GM18502 (cell line): Measurements from ENCODE around the gene MON1B.
A peak's percentile ranks its signal among the peaks of the same experiment; 100 is the strongest.
"Not testable (repeated sequence)": the region's sequence is repeated elsewhere in the genome, so short reads cannot be mapped to it uniquely, and the experiment has no call there.

Source experiments
- ATAC-seq: cut with Tn5 transposase; IDR thresholded peaks from one replicate; pipeline ENCODE4 v1.9.1; 2021; ENCODE audit warnings: mild to moderate bottlenecking; ENCODE audit not compliant: unreplicated experiment, poor library complexity

MON1B gene

GRCh38 chr16:77190478-77191258 is at the start of gene MON1B:
TSS of gene MON1B (plus strand) at chr16:77191190. CDS start at chr16:77191486, 296 bp downstream.
- peak; percentile 96 for ATAC-seq

- ATAC-seq, result no peak
These were observed 47.6 kb upstream of the MON1B start for GRCh38 chr16:77143364-77143763.

- ATAC-seq, result no peak
These were observed 42.9 kb upstream of the MON1B start for GRCh38 chr16:77148121-77148520.

- no peak for ATAC-seq
These were observed 33.5 kb upstream of the MON1B start for GRCh38 chr16:77157346-77158058.

GRCh38 chr16:77158293-77158692 is 32.7 kb upstream of the MON1B start:
- ATAC-seq, result no peak

- ATAC-seq, result no peak
These were observed 26.0 kb upstream of the MON1B start for GRCh38 chr16:77165006-77165405.

GRCh38 chr16:77165536-77166236 is 25.3 kb upstream of the MON1B start:
- ATAC-seq, result not testable (repeated sequence)

- no peak for ATAC-seq
These were observed 24.3 kb upstream of the MON1B start for GRCh38 chr16:77166726-77167125.

- no peak for ATAC-seq
These were observed 22.1 kb upstream of the MON1B start for GRCh38 chr16:77168901-77169300.

- ATAC-seq, result peak; percentile 83
These were observed 21.2 kb upstream of the MON1B start for GRCh38 chr16:77169650-77170236.

- no peak for ATAC-seq
These were observed 20.2 kb upstream of the MON1B start for GRCh38 chr16:77170805-77171204.

- peak; percentile 77 for ATAC-seq
These were observed 19.0 kb upstream of the MON1B start for GRCh38 chr16:77171745-77172635.

GRCh38 chr16:77172951-77173350 is 18.0 kb upstream of the MON1B start:
- ATAC-seq, result no peak

- ATAC-seq, result no peak
These were observed 7.9 kb upstream of the MON1B start for GRCh38 chr16:77183137-77183536.

- not testable (repeated sequence) for ATAC-seq
These were observed 4.7 kb upstream of the MON1B start for GRCh38 chr16:77186298-77186697.

- ATAC-seq, result no peak
These were observed 856 bp upstream of the MON1B start for GRCh38 chr16:77190190-77190477.

GRCh38 chr16:77191259-77191969 is 424 bp downstream of the MON1B start:
- ATAC-seq, result peak; percentile 3

- no peak for ATAC-seq
These were observed 2.4 kb downstream of the MON1B start for GRCh38 chr16:77193377-77193776.
